Spleen (tissue), 7 donors: ENCODE measurements around the gene CSNK1E.

Experiments used
- CTCF ChIP-seq, 11 experiments: fragments of 200-600 bp in 7 of 11; fragments of 450-650 bp in 4 of 11; sonication (generic) in 4 of 11; IDR thresholded peaks in 8 of 11; conservative IDR thresholded peaks in 3 of 11; 1 replicate in 7 of 11; 2 replicates in 4 of 11; pipeline versions ENCODE4 v1.4.0 to v1.8.0; 2016 to 2021; ENCODE audit warnings: antibody characterized with exemption in 11 of 11, inconsistent platforms in 4 of 11, mild to moderate bottlenecking in 1 of 11
- POLR2A ChIP-seq, 3 donors: fragments of 450-650 bp; IDR thresholded peaks; one replicate each; pipeline ENCODE4 v1.5.1; 2017; ENCODE audit warnings: antibody characterized with exemption in 3 of 3, mild to moderate bottlenecking in 1 of 3
- donor health status: DM: no; HTN: no; CAD: no; lungs with moderate emphysema.
- donor health status: DM: no; HTN: no; CAD: no.
- donor health status: DM: no; HTN: no; CAD: no.

DNA sequence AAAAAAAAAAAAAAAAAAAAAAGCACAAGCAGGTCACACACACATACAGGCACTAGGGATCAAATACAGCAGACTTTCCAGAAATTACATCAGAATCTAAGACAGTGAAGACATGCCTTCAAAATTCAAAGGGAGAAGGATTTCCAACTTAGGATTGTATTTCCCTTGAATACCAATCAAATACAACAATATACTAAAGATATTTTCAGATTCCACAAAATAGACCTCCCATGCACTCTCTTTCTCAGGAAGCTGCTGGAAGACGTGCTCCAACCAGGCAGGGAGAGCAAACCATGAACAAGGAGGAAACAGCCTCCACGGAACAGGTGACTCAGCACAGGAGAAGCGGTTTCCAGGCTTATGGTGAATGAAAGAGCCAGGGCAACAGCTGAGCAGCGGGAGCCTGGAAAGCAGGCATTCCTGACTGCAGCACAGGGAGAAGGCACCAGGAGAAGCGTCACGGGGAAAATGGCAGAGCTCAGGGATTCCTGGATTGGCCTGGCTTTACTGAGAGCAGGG is 76.4 kb downstream of the CSNK1E start:
- TF ChIP-seq CTCF (IDR thresholded peaks at IDR 0.05 in 8 of 11, conservative IDR thresholded peaks at IDR 0.05 in 3 of 11) (no peak), POLR2A (IDR thresholded peaks at IDR 0.05) (no peak)
